RWPE2 (cell line): ENCODE results near the gene PEPD.

Experiments
- ATAC-seq: fragments of 200-7000 bp; cut with Tn5 transposase; 3 replicates; pipeline ENCODE4 v1.9.1; 2021; ENCODE audit warnings: low read depth
- DNase-seq: peaks from one replicate; pipeline ENCODE4 v3.0.0-alpha.2; 2020; ENCODE audit warnings: low spot score
- H3K27ac ChIP-seq: fragments of 450-650 bp; 2 replicates; pipeline ENCODE4 v1.5.1; 2017; ENCODE audit warnings: mild to moderate bottlenecking; ENCODE audit not compliant: poor library complexity, severe bottlenecking
- H3K27me3 ChIP-seq: fragments of 250-450 bp; sonication (Bioruptor Pico); 2 replicates; pipeline ENCODE4 v1.5.1; 2021; ENCODE audit warnings: mild to moderate bottlenecking, moderate library complexity; ENCODE audit not compliant: insufficient read depth, poor library complexity, severe bottlenecking
- H3K36me3 ChIP-seq: fragments of 250-450 bp; sonication (Bioruptor Pico); 2 replicates; pipeline ENCODE4 v1.5.1; 2020; ENCODE audit warnings: low read depth, mild to moderate bottlenecking, moderate library complexity
- H3K4me1 ChIP-seq: fragments of 250-450 bp; sonication (Bioruptor Pico); 2 replicates; pipeline ENCODE4 v1.5.1; 2021; ENCODE audit warnings: mild to moderate bottlenecking, moderate library complexity; ENCODE audit not compliant: insufficient read depth, poor library complexity, severe bottlenecking
- H3K4me3 ChIP-seq: fragments of 250-450 bp; sonication (Bioruptor Pico); 2 replicates; pipeline ENCODE4 v1.5.1; 2021; ENCODE audit warnings: mild to moderate bottlenecking, moderate library complexity; ENCODE audit not compliant: severe bottlenecking
- H3K9me3 ChIP-seq: fragments of 250-450 bp; sonication (Bioruptor Pico); 2 replicates; pipeline ENCODE4 v1.5.1; 2021; ENCODE audit warnings: mild to moderate bottlenecking, moderate library complexity; ENCODE audit not compliant: severe bottlenecking
- CTCF ChIP-seq: fragments of 450-650 bp; IDR thresholded peaks from one replicate; pipeline ENCODE4 v1.5.1; 2017; ENCODE audit warnings: mild to moderate bottlenecking, moderate library complexity; ENCODE audit not compliant: poor library complexity, severe bottlenecking

PEPD gene

GRCh38 chr19:33470686-33471085 is 50.9 kb downstream of the PEPD start:
- Histone ChIP-seq H3K27me3 (no peaks in the 10 kb centered on the region), H3K27ac (no peak overlapping the region), H3K9me3 (no peaks in the 10 kb centered on the region), H3K4me1 (peaks cover 9% of the 10 kb centered on the region), H3K4me3 (no peak overlapping the region), H3K36me3 (no peaks in the 10 kb centered on the region)
- no peak for TF ChIP-seq CTCF
- ATAC-seq: no peak
- DNase-seq: no peak

- no peaks in the 10 kb centered on the region for H3K27me3 ChIP-seq
- no peak for TF ChIP-seq CTCF
- peaks cover 9% of the 10 kb centered on the region for H3K4me1 ChIP-seq
- H3K4me3 ChIP-seq: no peak overlapping the region
- DNase-seq: no peak
- H3K27ac ChIP-seq: no peak overlapping the region
- no peaks in the 10 kb centered on the region for H3K9me3 ChIP-seq
- ATAC-seq: no peak
- H3K36me3 ChIP-seq: no peaks in the 10 kb centered on the region
These were observed 51.6 kb downstream of the PEPD start for GRCh38 chr19:33470040-33470330.

GRCh38 chr19:33469171-33470039 is 52.2 kb downstream of the PEPD start:
- no peak for ATAC-seq
- Histone ChIP-seq H3K27me3 (no peaks in the 10 kb centered on the region), H3K27ac (no peak overlapping the region), H3K9me3 (no peaks in the 10 kb centered on the region), H3K36me3 (no peaks in the 10 kb centered on the region), H3K4me1 (peaks cover 9% of the 10 kb centered on the region), H3K4me3 (no peak overlapping the region)
- no peak for DNase-seq
- no peak for TF ChIP-seq CTCF

GRCh38 chr19:33468361-33469170 is 53.0 kb downstream of the PEPD start:
- peaks cover 7% of the 10 kb centered on the region for H3K4me1 ChIP-seq
- no peak for TF ChIP-seq CTCF
- no peak overlapping the region for H3K4me3 ChIP-seq
- ATAC-seq: no peak
- no peaks in the 10 kb centered on the region for H3K27me3 ChIP-seq
- DNase-seq: no peak
- H3K9me3 ChIP-seq: no peaks in the 10 kb centered on the region
- no peak overlapping the region for H3K27ac ChIP-seq
- no peaks in the 10 kb centered on the region for H3K36me3 ChIP-seq

GRCh38 chr19:33467851-33468250 is 53.7 kb downstream of the PEPD start:
- no peaks in the 10 kb centered on the region for H3K9me3 ChIP-seq
- H3K36me3 ChIP-seq: no peaks in the 10 kb centered on the region
- ATAC-seq: no peak
- no peak for DNase-seq
- no peaks in the 10 kb centered on the region for H3K4me1 ChIP-seq
- no peak overlapping the region for H3K27ac ChIP-seq
- no peaks in the 10 kb centered on the region for H3K27me3 ChIP-seq
- TF ChIP-seq CTCF: no peak
- no peak overlapping the region for H3K4me3 ChIP-seq
